Astrocyte (in vitro differentiated cells and primary cell): ENCODE measurements around the gene HSF5. TPM values are rescaled to one million over a fixed set of nuclear protein-coding genes. Genes with fewer than 3 reads are reported as not detected.

Experiments
- DNase-seq: peaks from one replicate; pipeline ENCODE4 v3.0.0-alpha.2; 2010; ENCODE audit warnings: low read depth
- FAIRE-seq: peaks from 2 replicates; lab custom pipeline; 2011; peaks lifted over from hg19 to GRCh38; lab: Jason Lieb, UNC
- H2AFZ ChIP-seq: 2 replicates; pipeline ENCODE4 v1.6.0; 2012; ENCODE audit warnings: low read depth, low read length, inconsistent platforms
- H3K27ac ChIP-seq: 2 replicates; pipeline ENCODE4 v1.5.1; 2011; ENCODE audit warnings: low read depth, low read length, inconsistent platforms
- H3K27me3 ChIP-seq: 2 replicates; pipeline ENCODE4 v1.6.0; 2011; ENCODE audit warnings: low read length, inconsistent platforms; ENCODE audit not compliant: insufficient read depth
- H3K36me3 ChIP-seq: 2 replicates; pipeline ENCODE4 v1.5.1; 2011; ENCODE audit warnings: low read length, inconsistent platforms; ENCODE audit not compliant: insufficient read depth
- H3K4me1 ChIP-seq: 2 replicates; pipeline ENCODE4 v1.5.1; 2011; ENCODE audit warnings: low read length, inconsistent platforms; ENCODE audit not compliant: insufficient read depth
- H3K4me2 ChIP-seq: 2 replicates; pipeline ENCODE4 v1.6.0; 2012; ENCODE audit warnings: low read length, inconsistent platforms
- H3K4me3 ChIP-seq: 2 replicates; pipeline ENCODE4 v1.5.1; 2011; ENCODE audit warnings: low read depth, mild to moderate bottlenecking, low read length, inconsistent platforms; ENCODE audit not compliant: insufficient read depth
- H3K79me2 ChIP-seq: 2 replicates; pipeline ENCODE4 v1.6.0; 2012; ENCODE audit warnings: mild to moderate bottlenecking, low read length, inconsistent platforms; ENCODE audit not compliant: insufficient read depth
- H3K9ac ChIP-seq: 2 replicates; pipeline ENCODE4 v1.6.0; 2012; ENCODE audit warnings: mild to moderate bottlenecking, low read length, inconsistent platforms
- H3K9me3 ChIP-seq: 2 replicates; pipeline ENCODE4 v1.5.1; 2012; ENCODE audit warnings: low read depth, mild to moderate bottlenecking, low read length, inconsistent platforms; ENCODE audit not compliant: insufficient read depth
- H4K20me1 ChIP-seq: 2 replicates; pipeline ENCODE4 v1.6.0; 2012; ENCODE audit warnings: low read length, inconsistent platforms; ENCODE audit not compliant: insufficient read depth
- H3K27ac Mint-ChIP-seq: one replicate; pipeline ENCODE4 v1.8.0; 2021; ENCODE audit warnings: mild to moderate bottlenecking, mixed read lengths; ENCODE audit not compliant: unreplicated experiment
- H3K27me3 Mint-ChIP-seq: one replicate; pipeline ENCODE4 v1.8.0; 2021; ENCODE audit warnings: low read depth, mixed read lengths; ENCODE audit not compliant: unreplicated experiment
- H3K36me3 Mint-ChIP-seq: one replicate; pipeline ENCODE4 v1.8.0; 2021; ENCODE audit warnings: low read depth, mixed read lengths; ENCODE audit not compliant: unreplicated experiment
- H3K4me1 Mint-ChIP-seq: one replicate; pipeline ENCODE4 v1.8.0; 2021; ENCODE audit warnings: low read depth, mixed read lengths; ENCODE audit not compliant: unreplicated experiment
- H3K4me3 Mint-ChIP-seq: one replicate; pipeline ENCODE4 v1.8.0; 2021; ENCODE audit warnings: mild to moderate bottlenecking, moderate library complexity, mixed read lengths; ENCODE audit not compliant: unreplicated experiment
- H3K9me3 Mint-ChIP-seq: one replicate; pipeline ENCODE4 v1.8.0; 2021; ENCODE audit warnings: mild to moderate bottlenecking, mixed read lengths; ENCODE audit not compliant: unreplicated experiment
- EZH2 ChIP-seq: IDR thresholded peaks from 2 replicates; pipeline ENCODE4 v1.6.1; 2012; ENCODE audit warnings: mild to moderate bottlenecking, low read length, inconsistent platforms; ENCODE audit not compliant: insufficient read depth
- total RNA-seq: library from RNA; stranded (reverse); gene quantifications from 2 replicates; pipeline ENCODE4 v1.2.1, GENCODE V29; 2021
- TF ChIP-seq, protein P1 (sequence below): IDR thresholded peaks from 2 replicates; pipeline ENCODE4 v1.5.1; 2011; ENCODE audit warnings: low read depth, mild to moderate bottlenecking, inconsistent platforms, low read length, moderate library complexity; ENCODE audit not compliant: insufficient read depth

HSF5 gene
- total RNA-seq, 1 donor from 2014 or later = not detected

DNA sequence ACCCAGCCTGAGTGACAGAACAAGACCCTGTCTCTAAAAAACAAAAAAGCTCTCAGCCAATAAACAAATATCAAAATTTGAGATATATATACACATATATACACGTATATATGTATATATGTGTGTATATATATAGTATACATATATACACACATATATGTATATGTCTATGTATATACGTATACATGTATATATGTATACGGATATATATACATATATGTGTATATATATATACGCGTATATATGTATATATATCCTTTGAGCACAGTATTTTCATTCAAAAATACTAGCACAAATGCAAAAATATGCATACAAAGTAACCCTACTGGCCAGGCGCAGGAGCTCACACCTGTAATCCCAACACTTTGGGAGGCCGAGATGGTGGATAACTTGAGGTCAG lies 13.2 kb upstream of the HSF5 start:
- no peak overlapping the region for H3K27ac Mint-ChIP-seq
- Histone ChIP-seq H3K4me2 (no peak overlapping the region), H3K36me3 (peaks cover 21% of the 10 kb centered on the region), H3K4me3 (no peak overlapping the region), H3K27ac (no peak overlapping the region), H3K79me2 (no peaks in the 10 kb centered on the region), H4K20me1 (peaks cover 3% of the 10 kb centered on the region), H2AFZ (no peak overlapping the region), H3K9me3 (no peaks in the 10 kb centered on the region), H3K9ac (no peak overlapping the region), H3K27me3 (no peaks in the 10 kb centered on the region), H3K4me1 (no peaks in the 10 kb centered on the region)
- DNase-seq (no peak), FAIRE-seq (no peak)
- no peak overlapping the region for H3K4me3 Mint-ChIP-seq
- H3K27me3 Mint-ChIP-seq = no peaks in the 10 kb centered on the region
- peaks cover 13% of the 10 kb centered on the region for H3K36me3 Mint-ChIP-seq
- H3K9me3 Mint-ChIP-seq = no peaks in the 10 kb centered on the region
- H3K4me1 Mint-ChIP-seq = no peaks in the 10 kb centered on the region
- no peak for TF ChIP-seq EZH2
- TF ChIP-seq, protein P1, sequence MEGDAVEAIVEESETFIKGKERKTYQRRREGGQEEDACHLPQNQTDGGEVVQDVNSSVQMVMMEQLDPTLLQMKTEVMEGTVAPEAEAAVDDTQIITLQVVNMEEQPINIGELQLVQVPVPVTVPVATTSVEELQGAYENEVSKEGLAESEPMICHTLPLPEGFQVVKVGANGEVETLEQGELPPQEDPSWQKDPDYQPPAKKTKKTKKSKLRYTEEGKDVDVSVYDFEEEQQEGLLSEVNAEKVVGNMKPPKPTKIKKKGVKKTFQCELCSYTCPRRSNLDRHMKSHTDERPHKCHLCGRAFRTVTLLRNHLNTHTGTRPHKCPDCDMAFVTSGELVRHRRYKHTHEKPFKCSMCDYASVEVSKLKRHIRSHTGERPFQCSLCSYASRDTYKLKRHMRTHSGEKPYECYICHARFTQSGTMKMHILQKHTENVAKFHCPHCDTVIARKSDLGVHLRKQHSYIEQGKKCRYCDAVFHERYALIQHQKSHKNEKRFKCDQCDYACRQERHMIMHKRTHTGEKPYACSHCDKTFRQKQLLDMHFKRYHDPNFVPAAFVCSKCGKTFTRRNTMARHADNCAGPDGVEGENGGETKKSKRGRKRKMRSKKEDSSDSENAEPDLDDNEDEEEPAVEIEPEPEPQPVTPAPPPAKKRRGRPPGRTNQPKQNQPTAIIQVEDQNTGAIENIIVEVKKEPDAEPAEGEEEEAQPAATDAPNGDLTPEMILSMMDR = no peak

DNA sequence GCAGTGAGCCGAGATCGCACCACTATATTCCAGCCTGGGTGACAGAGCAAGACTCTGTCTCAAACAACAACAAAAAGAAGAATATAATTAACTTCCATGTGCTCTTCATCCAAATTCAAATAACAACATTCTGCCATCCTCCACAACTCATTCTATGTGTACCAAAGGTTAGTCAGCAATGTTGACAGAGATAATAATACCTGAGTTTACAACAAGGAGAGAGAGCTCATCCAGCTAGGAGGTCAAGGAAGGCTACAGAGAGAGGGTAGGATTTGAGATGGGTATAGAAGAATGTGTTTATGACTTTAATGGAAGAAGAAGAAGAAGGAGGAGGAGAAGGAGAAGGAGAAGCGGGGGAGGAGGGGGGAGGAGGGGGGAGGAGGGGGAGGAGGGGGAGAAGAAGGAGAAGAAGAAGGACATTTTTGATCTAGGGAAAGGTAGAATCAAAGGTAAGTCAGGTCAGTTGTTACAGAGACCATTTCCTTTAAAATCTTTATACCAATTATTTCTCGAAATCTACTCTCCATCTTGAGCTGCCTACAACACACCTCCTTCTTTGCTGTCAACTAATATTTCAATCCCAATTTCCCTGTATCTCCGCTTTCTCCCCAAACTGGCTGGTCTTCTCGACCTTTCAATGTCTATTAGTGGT lies 10.1 kb upstream of the HSF5 start:
- Mint-ChIP-seq H3K36me3 (peaks cover 23% of the 10 kb centered on the region), H3K9me3 (no peaks in the 10 kb centered on the region), H3K4me1 (no peaks in the 10 kb centered on the region), H3K27me3 (no peaks in the 10 kb centered on the region), H3K4me3 (no peak overlapping the region), H3K27ac (no peak overlapping the region)
- no peaks in the 10 kb centered on the region for H3K79me2 ChIP-seq
- DNase-seq = no peak
- peaks cover 31% of the 10 kb centered on the region for H3K36me3 ChIP-seq
- H4K20me1 ChIP-seq = peaks cover 4% of the 10 kb centered on the region
- H2AFZ ChIP-seq = no peak overlapping the region
- H3K9ac ChIP-seq = no peak overlapping the region
- H3K4me2 ChIP-seq = no peak overlapping the region
- H3K4me3 ChIP-seq = no peak overlapping the region
- no peaks in the 10 kb centered on the region for H3K9me3 ChIP-seq
- FAIRE-seq = no peak
- no peaks in the 10 kb centered on the region for H3K27me3 ChIP-seq
- no peaks in the 10 kb centered on the region for H3K4me1 ChIP-seq
- H3K27ac ChIP-seq = no peak overlapping the region
- TF ChIP-seq, protein P1 = no peak
- TF ChIP-seq EZH2 = no peak

DNA sequence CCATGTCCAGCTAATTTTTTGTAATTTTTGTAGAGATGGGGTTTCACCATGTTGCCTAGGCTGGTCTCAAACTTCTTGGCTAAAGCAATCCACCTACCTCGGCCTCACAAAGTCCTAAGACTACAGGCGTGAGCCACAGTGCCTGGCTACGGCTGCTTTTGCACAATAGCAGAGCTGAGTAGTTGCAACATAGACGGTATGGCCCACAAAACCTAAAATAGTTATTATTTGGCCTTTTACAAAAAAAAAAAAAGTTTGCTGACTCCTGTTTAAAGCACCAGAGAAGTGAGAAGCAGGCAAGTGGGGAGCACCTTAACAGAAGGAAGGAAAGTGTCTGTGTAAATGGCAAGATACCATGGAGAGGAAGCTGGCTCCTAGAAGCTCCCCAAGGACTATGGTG lies 5.3 kb upstream of the HSF5 start:
- no peaks in the 10 kb centered on the region for H3K79me2 ChIP-seq
- no peaks in the 10 kb centered on the region for H3K4me1 Mint-ChIP-seq
- no peak overlapping the region for H3K4me2 ChIP-seq
- no peak overlapping the region for H3K4me3 ChIP-seq
- H3K27ac Mint-ChIP-seq = no peak overlapping the region
- H3K9me3 ChIP-seq = no peaks in the 10 kb centered on the region
- no peaks in the 10 kb centered on the region for H3K4me1 ChIP-seq
- H3K36me3 Mint-ChIP-seq = peaks cover 38% of the 10 kb centered on the region
- DNase-seq = no peak
- H4K20me1 ChIP-seq = peaks cover 7% of the 10 kb centered on the region
- no peak overlapping the region for H2AFZ ChIP-seq
- no peak for FAIRE-seq
- H3K27me3 Mint-ChIP-seq = no peaks in the 10 kb centered on the region
- no peak overlapping the region for H3K9ac ChIP-seq
- H3K36me3 ChIP-seq = peaks cover 43% of the 10 kb centered on the region
- TF ChIP-seq EZH2 = no peak
- TF ChIP-seq, protein P1 = no peak
- H3K27me3 ChIP-seq = no peaks in the 10 kb centered on the region
- H3K9me3 Mint-ChIP-seq = no peaks in the 10 kb centered on the region
- H3K27ac ChIP-seq = no peak overlapping the region
- H3K4me3 Mint-ChIP-seq = no peak overlapping the region
